GM18520 (cell line): ENCODE results near the gene LARGE1.

Experiments
- ATAC-seq: cut with Tn5 transposase; IDR thresholded peaks from one replicate; pipeline ENCODE4 v1.9.1; 2021; ENCODE audit not compliant: unreplicated experiment

LARGE1 gene

GRCh38 chr22:33606504-33606903 lies 313.8 kb downstream of the LARGE1 start:
- ATAC-seq, result no peak

GRCh38 chr22:33605666-33606065 lies 314.6 kb downstream of the LARGE1 start:
- no peak for ATAC-seq

GRCh38 chr22:33605221-33605620 lies 315.1 kb downstream of the LARGE1 start:
- no peak for ATAC-seq

GRCh38 chr22:33601062-33601461 lies 319.2 kb downstream of the LARGE1 start:
- no peak for ATAC-seq

- no peak for ATAC-seq
Observed at GRCh38 chr22:33600595-33600994, 319.7 kb downstream of the LARGE1 start.

GRCh38 chr22:33600113-33600512 lies 320.2 kb downstream of the LARGE1 start:
- ATAC-seq, result no peak

- no peak for ATAC-seq
Observed at GRCh38 chr22:33599596-33599995, 320.7 kb downstream of the LARGE1 start.

- ATAC-seq, result no peak
Observed at GRCh38 chr22:33598821-33599220, 321.5 kb downstream of the LARGE1 start.

GRCh38 chr22:33597274-33597985 lies 322.8 kb downstream of the LARGE1 start:
- ATAC-seq, result no peak

- ATAC-seq, result no peak
Observed at GRCh38 chr22:33593818-33594217, 326.5 kb downstream of the LARGE1 start.

GRCh38 chr22:33591946-33592345 lies 328.3 kb downstream of the LARGE1 start:
- ATAC-seq, result no peak

GRCh38 chr22:33589297-33589696 lies 331.0 kb downstream of the LARGE1 start:
- ATAC-seq, result no peak

GRCh38 chr22:33588860-33589259 lies 331.4 kb downstream of the LARGE1 start:
- ATAC-seq, result no peak

GRCh38 chr22:33584152-33584551 lies 336.1 kb downstream of the LARGE1 start:
- no peak for ATAC-seq

- ATAC-seq, result no peak
Observed at GRCh38 chr22:33582822-33583400, 337.4 kb downstream of the LARGE1 start.

- no peak for ATAC-seq
Observed at GRCh38 chr22:33580310-33580709, 340.0 kb downstream of the LARGE1 start.

GRCh38 chr22:33579448-33580093 lies 340.7 kb downstream of the LARGE1 start:
- ATAC-seq, result no peak

- no peak for ATAC-seq
Observed at GRCh38 chr22:33578752-33579151, 341.5 kb downstream of the LARGE1 start.

GRCh38 chr22:33577862-33578411 lies 342.3 kb downstream of the LARGE1 start:
- no peak for ATAC-seq

- no peak for ATAC-seq
Observed at GRCh38 chr22:33576205-33576604, 344.1 kb downstream of the LARGE1 start.

GRCh38 chr22:33575771-33576170 lies 344.5 kb downstream of the LARGE1 start:
- ATAC-seq, result no peak

- ATAC-seq, result no peak
Observed at GRCh38 chr22:33575041-33575440, 345.2 kb downstream of the LARGE1 start.
